Measurements from ENCODE around the gene NCOA3.

DNA sequence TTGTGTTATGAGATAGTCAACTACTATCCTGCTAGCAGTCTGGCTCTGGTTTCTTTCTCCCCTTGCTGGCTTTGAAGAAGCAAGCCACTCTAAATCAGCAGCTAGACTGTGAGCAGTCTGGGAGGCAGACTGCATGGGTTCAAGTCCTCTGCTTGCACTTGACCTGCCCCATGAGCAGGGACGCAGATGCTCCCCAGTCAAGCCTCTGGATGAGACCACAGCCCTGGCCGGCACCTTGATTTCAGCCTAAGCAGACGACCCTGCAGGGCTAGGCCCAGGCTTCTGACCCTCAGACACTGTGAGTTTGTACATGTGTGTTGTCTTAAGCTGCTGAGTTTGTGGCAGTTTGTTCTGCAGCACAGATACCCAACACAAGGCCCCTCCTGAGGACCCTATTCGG is 177.8 kb downstream of the NCOA3 start:
- TF ChIP-seq POLR2A (IDR thresholded peaks at IDR 0.05): no peak
- TF ChIP-seq, protein P1, sequence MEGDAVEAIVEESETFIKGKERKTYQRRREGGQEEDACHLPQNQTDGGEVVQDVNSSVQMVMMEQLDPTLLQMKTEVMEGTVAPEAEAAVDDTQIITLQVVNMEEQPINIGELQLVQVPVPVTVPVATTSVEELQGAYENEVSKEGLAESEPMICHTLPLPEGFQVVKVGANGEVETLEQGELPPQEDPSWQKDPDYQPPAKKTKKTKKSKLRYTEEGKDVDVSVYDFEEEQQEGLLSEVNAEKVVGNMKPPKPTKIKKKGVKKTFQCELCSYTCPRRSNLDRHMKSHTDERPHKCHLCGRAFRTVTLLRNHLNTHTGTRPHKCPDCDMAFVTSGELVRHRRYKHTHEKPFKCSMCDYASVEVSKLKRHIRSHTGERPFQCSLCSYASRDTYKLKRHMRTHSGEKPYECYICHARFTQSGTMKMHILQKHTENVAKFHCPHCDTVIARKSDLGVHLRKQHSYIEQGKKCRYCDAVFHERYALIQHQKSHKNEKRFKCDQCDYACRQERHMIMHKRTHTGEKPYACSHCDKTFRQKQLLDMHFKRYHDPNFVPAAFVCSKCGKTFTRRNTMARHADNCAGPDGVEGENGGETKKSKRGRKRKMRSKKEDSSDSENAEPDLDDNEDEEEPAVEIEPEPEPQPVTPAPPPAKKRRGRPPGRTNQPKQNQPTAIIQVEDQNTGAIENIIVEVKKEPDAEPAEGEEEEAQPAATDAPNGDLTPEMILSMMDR (IDR thresholded peaks at IDR 0.05): no peak
- TF ChIP-seq POLR2AphosphoS5 (IDR thresholded peaks at IDR 0.05): no peak
- no peak for TF ChIP-seq EP300 (IDR thresholded peaks at IDR 0.05)
